ENCODE data around the gene UBQLNL.

The UBQLNL gene

DNA sequence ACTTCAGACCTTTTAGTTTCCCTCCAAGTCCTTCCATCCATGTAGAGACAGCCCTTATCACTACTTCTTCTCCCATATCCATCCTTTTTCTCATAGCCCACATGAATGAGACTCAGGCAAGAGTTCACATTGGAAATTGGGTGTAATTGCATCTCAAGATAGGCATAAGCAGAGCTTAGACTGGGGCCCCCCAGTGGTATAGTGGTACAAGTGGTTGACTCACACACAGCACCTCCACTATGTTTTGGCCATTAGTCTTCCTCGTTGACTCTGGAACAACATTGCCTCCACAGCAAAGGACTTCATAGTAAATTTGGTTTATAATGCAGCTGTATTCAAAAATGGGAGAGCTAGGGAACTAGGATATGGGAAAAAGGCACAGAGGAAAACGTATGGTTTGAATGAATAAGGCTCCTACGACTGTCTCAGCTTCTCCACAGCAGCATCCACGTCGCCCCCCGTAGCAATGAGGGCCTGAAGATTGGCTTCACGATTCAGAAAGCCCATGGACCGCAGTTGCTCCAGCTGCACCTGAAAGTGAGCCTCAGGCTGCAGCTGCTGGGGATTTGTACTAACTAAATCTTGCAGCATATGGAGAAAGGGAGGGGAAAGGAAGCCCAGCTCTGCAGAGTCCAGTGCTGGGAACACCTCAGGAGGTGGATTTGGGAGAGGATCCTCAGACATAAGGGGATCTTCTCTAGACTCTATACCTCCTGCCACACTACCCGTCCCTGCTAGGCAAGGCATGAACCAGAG, 9.1 kb downstream of the UBQLNL start:
- no peak for DNase-seq

GRCh38 chr11:5505363-5506048, 11.0 kb downstream of the UBQLNL start:
- DNase-seq, result no peak

- DNase-seq, result no peak
Measured at GRCh38 chr11:5504403-5504921, 12.0 kb downstream of the UBQLNL start.

DNA sequence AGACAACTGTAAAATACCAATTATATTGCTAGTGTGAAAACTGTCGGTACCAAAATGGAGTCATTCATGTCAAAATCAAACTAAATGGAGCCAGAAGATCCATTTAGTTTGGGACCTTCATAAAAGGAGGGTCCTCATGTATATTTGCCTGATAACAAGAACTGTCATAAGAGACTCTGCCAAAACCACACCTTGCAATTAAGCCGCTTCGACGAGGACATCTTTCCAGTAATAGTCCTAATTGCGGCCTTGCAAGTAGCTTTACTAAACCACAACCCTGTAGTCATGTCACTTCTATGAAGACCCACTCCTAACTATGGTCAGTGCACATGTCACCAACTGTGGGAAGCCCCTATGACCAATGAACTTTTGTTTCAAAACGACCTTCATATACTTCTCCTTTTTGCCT, 16.1 kb downstream of the UBQLNL start:
- no peak for DNase-seq

DNA sequence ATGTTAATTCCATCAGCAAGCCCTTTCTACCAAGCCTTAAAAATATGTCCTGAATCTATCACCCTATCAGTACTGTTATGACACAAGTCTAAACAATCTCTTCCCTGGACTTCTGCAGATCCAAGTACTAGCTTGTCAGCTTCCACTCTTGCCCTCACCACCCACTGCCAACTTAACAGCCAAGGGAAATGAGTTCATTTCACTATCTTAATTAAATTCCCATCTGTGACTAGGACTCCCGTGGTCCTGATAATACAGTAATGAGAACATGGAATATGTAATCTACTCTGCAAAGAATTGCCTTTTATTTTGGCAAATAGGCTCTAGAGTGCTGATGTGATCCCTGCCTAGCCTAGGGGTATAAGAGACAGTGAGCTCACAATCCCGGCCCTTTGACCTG, 16.8 kb downstream of the UBQLNL start:
- no peak for DNase-seq

- DNase-seq, result no peak
Measured at GRCh38 chr11:5489576-5490357, 26.7 kb downstream of the UBQLNL start.

DNA sequence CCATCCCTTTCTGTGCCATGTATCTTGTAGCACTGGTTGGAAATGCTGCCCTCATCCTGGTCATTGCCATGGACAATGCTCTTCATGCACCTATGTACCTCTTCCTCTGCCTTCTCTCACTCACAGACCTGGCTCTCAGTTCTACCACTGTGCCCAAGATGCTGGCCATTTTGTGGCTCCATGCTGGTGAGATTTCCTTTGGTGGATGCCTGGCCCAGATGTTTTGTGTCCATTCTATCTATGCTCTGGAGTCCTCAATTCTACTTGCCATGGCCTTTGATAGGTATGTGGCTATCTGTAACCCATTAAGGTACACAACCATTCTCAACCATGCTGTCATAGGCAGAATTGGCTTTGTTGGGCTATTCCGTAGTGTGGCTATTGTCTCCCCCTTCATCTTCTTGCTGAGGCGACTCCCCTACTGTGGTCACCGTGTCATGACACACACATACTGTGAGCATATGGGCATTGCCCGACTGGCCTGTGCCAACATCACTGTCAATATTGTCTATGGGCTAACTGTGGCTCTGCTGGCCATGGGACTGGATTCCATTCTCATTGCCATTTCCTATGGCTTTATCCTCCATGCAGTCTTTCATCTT, 27.6 kb downstream of the UBQLNL start:
- DNase-seq, result no peak

DNA sequence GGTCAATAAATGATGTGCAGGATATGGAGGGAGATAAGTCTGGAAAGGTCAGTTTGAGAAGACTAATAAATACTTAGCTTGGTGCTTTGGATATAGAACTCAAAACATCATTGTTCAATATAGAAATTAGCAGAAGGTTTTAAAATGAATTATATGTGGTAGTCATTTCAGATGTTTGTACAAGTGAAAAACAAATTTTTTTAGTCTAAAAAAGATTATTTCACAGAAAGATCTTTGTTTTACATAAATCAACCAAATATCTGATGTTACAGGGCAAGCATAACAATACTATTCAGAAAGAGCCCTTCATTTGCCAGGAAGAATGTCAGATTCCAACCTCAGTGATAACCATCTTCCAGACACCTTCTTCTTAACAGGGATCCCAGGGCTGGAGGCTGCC, 28.1 kb downstream of the UBQLNL start, which contains the start of gene OR52D1:
Gene OR52D1 (plus strand): TSS at position 301 of the 400 bp plus-strand sequence. CDS start 22 bp downstream, at position 323.
- no peak for DNase-seq

DNA sequence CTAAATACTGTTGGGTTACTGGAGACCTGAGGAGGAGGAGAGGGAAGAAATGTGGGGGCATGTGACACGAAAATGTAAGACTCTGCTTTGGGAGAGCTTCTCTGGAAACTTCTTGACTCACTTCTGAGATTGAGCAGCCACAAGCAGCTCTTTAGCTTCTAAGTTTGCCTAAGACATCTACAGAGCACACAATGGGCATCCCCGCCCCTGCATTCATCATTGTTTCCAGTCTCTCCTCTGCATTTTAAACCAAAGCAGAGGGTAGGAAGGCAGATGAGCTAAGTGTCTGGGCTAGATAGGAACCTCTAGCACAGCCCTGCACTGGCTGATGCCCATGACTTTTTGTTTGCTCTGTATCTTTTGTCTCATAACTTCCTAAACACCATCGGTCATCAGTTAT, 30.1 kb downstream of the UBQLNL start:
- no peak for DNase-seq

- no peak for DNase-seq
Measured at GRCh38 chr11:5486003-5486402, 30.5 kb downstream of the UBQLNL start.

DNA sequence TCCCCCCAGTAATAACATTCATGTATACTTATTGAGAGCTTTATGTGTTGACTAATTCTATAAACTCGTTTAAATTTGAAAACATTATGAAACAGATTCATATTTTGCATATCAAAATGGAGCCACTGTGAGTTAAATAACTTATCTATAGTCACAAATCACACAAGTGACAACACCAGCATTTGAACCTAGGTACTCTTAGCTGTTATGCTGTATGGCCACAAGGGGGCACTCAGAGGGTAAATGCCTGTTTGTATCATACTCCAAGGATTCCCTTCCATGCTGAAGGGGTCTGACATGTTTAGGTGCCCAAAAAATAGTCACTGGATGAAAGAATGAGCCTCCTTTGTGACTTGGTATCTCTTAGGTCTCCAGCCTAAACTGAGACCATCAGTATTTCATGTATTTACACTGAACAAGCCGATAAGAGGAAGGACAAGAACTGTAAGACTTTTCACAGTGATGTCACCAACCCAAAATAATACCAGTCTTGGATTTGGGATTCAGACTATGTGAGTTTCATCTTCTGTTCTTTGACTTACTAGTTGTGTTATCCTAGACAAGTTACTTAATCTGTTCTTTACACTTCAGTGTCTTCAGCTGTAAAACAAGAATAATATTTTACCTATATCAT, 40.2 kb downstream of the UBQLNL start:
- no peak for DNase-seq

DNA sequence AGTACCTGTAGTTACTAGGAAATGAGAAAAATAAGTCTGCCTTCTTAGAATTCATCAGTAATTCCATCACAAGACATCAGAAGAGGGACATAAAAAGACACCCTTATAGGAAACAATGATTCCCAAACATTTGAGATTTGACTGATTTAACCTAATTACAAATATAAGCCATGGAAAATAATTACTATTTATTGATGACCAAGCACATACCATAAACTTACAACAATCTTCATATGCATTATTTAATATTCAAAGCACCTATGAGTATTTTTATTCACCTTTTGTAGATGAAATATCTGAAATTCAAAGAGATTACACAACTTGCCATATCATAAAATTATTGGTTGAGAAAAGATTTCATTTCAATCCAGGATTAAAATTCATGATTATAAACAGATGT, 42.6 kb downstream of the UBQLNL start:
- DNase-seq, result no peak

DNA sequence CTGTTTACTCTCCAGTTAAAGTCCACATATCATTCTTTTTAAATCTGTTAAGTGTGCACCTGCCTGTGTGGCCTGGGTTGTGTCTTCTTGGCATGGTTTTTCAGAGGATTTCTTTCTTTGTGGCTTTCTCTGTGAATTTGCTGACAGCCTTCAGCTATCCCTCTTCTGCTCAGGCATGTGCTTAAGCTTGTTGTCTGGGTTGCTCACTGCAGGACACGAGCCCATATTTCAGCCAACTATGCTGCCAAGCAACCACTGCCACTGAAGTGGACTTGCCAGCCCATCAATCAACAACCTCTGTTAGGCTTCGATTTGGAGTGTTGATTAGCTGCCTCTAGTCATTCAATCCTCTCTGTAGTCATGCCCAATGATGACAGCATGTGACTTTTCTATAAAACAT, 49.0 kb downstream of the UBQLNL start:
- DNase-seq, result no peak

Measured in T1000 (cell line).